Inferior parietal cortex (tissue), 1 donor: ENCODE results near the gene POGK.
"Not testable (repeated sequence)": the region's sequence is repeated elsewhere in the genome, so short reads cannot be mapped to it uniquely, and the experiment has no call there.

Source experiments
- DNase-seq: peaks from one replicate; pipeline ENCODE4 v3.0.0-alpha.2; 2016; ENCODE audit errors: extremely low spot score

POGK gene

GRCh38 chr1:166857995-166858394 lies 18.7 kb downstream of the POGK start:
- no peak for DNase-seq

GRCh38 chr1:166858726-166859419 lies 19.6 kb downstream of the POGK start:
- DNase-seq, result peak; percentile 75

DNA sequence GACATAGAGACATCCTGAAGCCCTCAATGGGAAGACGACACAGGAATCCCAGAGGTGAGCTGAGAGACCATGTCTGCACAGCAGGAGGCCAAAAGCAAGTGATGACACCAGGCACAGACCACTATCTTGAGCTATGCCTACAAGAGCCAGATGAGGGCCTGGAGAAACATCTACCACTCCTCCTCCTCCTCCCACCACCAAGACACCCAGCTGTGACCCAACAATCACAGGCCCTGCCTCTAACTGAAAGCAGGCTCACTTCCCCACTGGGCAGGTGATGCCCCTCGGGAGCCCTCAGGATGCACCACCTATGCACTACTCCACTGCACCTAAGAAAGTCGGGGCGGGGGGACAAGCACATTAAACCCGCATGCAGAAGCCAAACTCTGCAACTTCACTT lies 20.3 kb downstream of the POGK start:
- DNase-seq, result no peak

DNA sequence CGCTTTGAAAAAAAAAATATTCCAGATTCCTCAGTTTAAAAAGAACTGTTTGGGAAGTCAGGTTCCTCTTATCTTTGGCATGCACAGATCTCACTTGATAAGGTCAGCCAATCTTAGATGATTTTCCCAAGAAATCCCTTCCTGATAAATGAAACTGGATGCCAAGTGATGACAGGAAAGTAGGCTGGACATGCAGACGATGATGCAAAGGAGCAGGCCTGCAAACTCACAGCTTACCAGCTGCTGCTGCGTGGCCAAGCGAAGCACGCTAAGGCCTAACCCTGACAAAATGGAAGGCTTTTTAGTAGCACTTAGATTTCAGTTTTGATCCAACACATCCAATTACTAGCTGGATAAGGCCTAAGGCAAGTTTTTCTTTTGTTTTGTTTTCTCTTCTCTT lies 26.7 kb downstream of the POGK start:
- no peak for DNase-seq

GRCh38 chr1:166868639-166869038 lies 29.4 kb downstream of the POGK start:
- no peak for DNase-seq

GRCh38 chr1:166869318-166870099 lies 30.2 kb downstream of the POGK start:
- DNase-seq, result no peak

DNA sequence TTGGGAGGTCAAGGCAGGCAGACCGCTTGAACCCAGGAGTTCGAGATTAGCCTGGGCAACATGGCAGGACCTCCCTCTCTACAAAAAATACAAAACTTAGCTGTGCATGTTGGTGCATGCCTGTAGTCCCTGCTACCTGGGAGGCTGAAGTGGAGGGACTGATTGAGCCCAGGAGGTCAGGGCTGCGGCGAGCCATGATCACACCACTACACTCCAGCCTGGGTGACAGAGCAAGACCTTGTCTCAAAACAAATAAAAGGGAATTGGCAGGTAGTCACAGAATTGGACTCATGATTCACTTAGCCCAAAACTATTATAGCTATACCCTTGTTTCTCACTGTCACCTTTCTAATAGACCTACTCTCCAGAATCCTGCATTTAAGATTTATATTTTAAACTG lies 31.3 kb downstream of the POGK start:
- DNase-seq, result no peak

GRCh38 chr1:166874464-166874863 lies 35.2 kb downstream of the POGK start:
- DNase-seq, result no peak

DNA sequence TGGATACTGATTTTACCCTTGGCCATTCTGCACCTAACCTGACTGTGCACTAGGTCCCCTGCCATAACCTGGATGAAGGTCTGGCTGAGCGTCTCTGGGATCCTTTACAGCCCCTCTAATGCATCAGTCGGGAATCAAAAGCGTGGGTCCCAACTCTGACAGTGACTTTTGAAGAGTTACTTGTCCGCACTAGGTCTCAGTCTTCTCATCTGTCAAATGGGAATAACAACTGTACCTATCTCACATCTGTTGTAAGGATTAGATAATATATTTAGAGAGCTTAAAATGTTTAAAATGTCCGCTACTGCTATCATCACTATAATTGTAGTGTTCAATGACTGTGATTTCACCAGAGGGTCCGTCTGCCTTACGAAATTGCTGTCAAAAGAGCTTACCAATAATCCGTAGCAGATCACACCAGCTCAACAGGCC lies 36.0 kb downstream of the POGK start:
- DNase-seq, result no peak

DNA sequence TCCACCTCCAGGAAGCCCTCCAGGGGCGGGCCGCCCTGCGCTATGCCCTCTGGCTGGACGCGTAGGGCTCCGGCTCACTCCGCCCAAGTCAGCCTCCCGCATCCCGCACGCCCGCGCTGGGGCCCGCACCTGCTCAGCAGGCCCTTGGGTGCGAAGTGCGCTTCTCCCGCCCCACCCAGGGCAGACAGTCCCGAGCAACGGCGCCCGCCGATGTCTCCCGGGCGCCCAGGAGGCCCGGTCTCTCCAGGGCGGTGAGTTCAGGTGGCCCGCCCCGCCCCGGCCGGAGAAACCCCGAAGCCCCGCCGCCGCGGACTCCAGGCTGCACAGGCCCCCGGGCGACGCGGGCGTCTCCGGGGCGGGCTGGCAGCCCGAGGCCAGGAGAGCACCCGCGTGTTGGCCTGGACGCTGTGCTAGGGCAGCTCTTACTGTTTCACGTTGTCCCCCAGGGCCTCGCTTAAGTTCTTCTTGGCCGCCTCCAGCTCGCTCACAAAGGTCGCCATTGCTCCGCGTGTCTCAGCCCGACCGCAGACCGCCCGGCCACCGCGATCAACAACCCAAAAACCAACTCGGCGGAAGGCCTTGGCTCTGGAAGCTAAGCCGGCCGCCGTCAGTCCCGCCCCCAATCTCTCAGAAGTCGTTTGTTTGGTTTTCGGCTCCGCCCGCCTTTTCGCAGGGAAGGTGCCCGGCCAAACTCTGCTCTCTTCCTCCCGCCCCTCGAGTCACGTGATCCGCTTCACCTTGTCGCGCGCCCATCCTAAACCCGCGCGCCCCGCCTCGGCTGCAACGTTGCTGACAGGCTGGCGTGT lies 36.7 kb downstream of the POGK start, which contains the start of gene TADA1:
TSS of gene TADA1 (minus strand) at position 531 of the 806 bp plus-strand sequence. CDS start at position 500, 31 bp downstream.
- DNase-seq, result peak; percentile 96

DNA sequence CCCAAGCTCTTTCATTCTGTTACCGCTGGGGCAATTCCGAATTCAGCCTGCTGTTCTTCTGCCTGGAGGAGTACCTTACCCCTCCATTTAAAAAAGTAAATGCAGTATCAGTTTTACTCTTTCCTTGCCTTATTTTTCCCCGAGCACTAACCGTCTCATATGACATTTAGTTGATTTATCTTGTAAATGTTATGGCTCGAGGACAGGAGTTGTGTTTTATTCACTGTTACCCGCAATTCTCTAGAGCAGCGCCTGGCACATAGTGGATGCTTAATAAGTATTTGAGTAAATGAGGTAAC lies 37.2 kb downstream of the POGK start:
- DNase-seq, result no peak

DNA sequence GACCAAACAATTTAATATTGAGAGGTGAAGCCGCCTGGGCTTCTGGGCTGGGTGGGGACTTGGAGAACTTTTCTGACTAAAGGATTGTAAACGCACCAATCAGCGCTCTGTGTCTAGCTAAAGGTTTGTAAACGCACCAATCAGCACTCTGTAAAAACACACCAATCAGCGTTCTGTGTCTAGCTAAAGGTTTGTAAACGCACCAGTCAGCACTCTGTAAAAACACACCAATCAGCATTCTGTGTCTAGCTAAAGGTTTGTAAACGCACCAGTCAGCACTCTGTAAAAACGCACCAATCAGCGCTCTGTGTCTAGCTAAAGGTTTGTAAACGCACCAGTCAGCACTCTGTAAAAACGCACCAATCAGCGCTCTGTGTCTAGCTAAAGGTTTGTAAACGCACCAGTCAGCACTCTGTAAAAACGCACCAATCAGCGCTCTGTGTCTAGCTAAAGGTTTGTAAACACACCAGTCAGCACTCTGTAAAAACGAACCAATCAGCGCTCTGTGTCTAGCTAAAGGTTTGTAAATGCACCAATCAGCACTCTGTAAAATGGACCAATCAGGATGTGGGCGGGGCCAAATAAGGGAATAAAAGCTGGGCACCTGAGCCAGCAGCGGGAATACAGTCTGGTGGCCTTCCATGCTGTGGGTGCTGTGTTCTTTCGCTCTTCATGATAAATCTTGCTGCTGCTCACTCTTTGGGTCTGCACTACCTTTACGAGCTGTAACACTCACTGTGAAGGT lies 39.1 kb downstream of the POGK start:
- DNase-seq, result not testable (repeated sequence)

DNA sequence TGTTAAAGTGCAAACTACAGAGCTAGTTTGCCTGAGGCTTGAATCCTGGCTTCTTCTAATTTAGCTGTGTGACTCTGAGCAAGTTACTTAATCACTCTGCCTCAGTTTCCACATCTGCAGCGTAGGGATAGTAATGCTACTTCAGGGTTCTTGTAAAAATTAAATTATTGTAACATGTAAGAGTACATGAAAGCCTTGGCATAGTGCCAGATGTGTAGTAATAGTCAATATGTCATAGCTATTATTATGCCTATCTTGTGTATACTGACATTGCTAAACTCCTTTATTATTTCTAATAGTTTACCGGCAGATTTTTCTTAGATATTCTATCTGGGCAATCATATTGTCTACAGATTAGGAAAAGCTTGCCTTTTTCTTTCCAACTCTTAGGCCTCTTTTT lies 43.6 kb downstream of the POGK start:
- DNase-seq, result no peak

GRCh38 chr1:166884040-166884642 lies 44.9 kb downstream of the POGK start:
- DNase-seq, result no peak

DNA sequence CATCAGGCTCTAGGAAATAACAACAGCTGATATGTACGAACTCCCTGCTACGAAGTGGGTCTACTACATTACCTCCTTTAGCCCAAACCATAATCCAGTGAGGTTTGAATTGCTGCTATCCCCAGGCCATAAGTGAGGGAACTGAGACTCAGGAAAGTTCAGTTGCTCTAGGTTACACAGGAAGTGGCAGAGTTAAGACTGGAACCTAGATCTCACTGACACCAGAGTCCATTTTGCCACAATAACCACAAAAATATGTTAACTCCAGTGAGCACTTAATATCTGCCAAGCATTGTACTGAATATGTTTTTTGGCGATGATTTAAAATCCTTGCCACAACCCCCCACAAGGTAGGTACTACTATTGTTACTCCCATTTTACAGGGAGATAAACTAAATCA lies 45.7 kb downstream of the POGK start:
- no peak for DNase-seq

- no peak for DNase-seq
Measured at GRCh38 chr1:166888373-166889111, 49.3 kb downstream of the POGK start.

DNA sequence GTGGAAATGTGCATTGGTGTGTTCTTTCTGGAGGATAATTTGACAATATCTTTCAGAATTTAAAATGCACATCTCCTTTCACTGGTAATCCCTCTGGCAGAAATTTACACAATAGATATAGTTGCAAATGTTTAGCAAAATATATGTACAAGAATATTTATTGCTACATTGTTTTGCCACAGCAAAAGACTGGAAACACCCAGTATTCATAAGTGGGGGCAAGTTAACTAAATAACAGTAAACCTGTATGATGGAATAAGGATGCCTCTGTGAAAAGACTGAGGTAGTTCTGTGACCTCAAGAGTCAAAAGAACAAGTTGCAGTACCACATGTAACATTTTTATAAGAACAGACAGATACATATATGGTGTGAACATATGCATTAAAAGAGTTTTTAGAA lies 50.5 kb downstream of the POGK start:
- DNase-seq, result no peak

DNA sequence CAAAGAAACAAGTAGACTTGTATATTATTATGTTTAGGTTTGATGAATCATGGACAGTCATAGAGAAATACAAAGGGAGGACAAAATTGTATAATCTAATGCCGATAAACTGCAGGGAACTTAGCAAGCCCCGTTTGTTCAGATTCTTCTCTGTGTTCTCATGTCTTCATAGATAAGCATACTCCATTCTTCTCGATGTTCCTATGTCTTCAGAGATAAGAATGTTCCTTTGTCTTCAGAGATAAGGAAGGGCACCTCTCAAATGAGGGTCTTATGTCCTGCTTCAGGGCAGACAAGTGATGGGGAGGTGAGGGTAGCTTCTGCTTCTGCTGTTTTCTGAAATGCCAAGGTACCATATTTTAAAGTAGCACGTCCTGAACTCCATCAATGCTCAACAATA lies 56.5 kb downstream of the POGK start:
- no peak for DNase-seq

- no peak for DNase-seq
Measured at GRCh38 chr1:166899769-166900168, 60.5 kb downstream of the POGK start.

- DNase-seq, result no peak
Measured at GRCh38 chr1:166900987-166901386, 61.7 kb downstream of the POGK start.

GRCh38 chr1:166902279-166902678 lies 63.0 kb downstream of the POGK start:
- DNase-seq, result no peak
